IMR-90 (cell line): ENCODE measurements around the gene DVL1. TPM values are rescaled to one million over a fixed set of nuclear protein-coding genes. Genes with fewer than 3 reads are reported as not detected.
A peak's percentile ranks its signal among the peaks of the same experiment; 100 is the strongest.

ENCODE experiments used
- ATAC-seq: fragments of 200-7000 bp; cut with Tn5 transposase; 2 replicates; pipeline ENCODE4 v1.9.1; 2020; ENCODE audit warnings: low read depth, mild to moderate bottlenecking, moderate library complexity
- BruUV-seq: library from RNA; stranded (reverse); fragments of 400-500 nt; replicated peaks from 2 replicates; lab custom pipeline; 2021; lab: Mats Ljungman, UMichigan
- CTCF ChIA-PET: fragments of 300-600 bp; formaldehyde crosslinking; extraction: SDS; loops from one replicate; lab custom pipeline; 2021; ENCODE audit warnings: antibody characterized with exemption; lab: Yijun Ruan, JAX
- POLR2A ChIA-PET: fragments of 300-600 bp; sonication (Branson Sonifier 250); formaldehyde crosslinking; loops from one replicate; lab custom pipeline; 2022; ENCODE audit warnings: antibody characterized with exemption; ENCODE audit not compliant: unreplicated experiment; lab: Charles Lee
- DNase-seq: peaks from one replicate; pipeline ENCODE4 v3.0.0; 2013
- H2AFZ ChIP-seq: replicated peaks from 2 replicates; pipeline ENCODE3; 2013; ENCODE audit warnings: low read length, mild to moderate bottlenecking; ENCODE audit not compliant: poor library complexity
- H2AK5ac ChIP-seq: 2 replicates; pipeline ENCODE4 v1.6.1; 2013; ENCODE audit warnings: low read depth, low read length, inconsistent platforms
- H2AK9ac ChIP-seq: replicated peaks from 2 replicates; pipeline ENCODE3; 2013; ENCODE audit warnings: mild to moderate bottlenecking, low read depth, low read length, moderate library complexity; ENCODE audit not compliant: poor library complexity
- H2BK120ac ChIP-seq: 2 replicates; pipeline ENCODE4 v1.6.1; 2013; ENCODE audit warnings: low read depth, low read length, inconsistent platforms
- H2BK15ac ChIP-seq: 3 replicates; pipeline ENCODE4 v1.6.1; 2013; ENCODE audit warnings: low read depth, low read length, inconsistent platforms
- H2BK20ac ChIP-seq: 2 replicates; pipeline ENCODE4 v1.6.1; 2013; ENCODE audit warnings: low read depth, mild to moderate bottlenecking, inconsistent platforms, low read length, moderate library complexity
- H2BK5ac ChIP-seq: 2 replicates; pipeline ENCODE4 v1.6.1; 2013; ENCODE audit warnings: mild to moderate bottlenecking, low read depth, low read length, inconsistent platforms; ENCODE audit not compliant: poor library complexity, severe bottlenecking
- H3K14ac ChIP-seq: replicated peaks from 2 replicates; pipeline ENCODE4 v1.6.1; 2013; ENCODE audit warnings: low read depth, low read length, inconsistent platforms
- H3K18ac ChIP-seq: 2 replicates; pipeline ENCODE4 v1.6.1; 2013; ENCODE audit warnings: low read depth, low read length, control low read depth
- H3K23ac ChIP-seq: 2 replicates; pipeline ENCODE4 v1.6.1; 2013; ENCODE audit warnings: low read depth, low read length, inconsistent platforms
- H3K27ac ChIP-seq: 2 replicates; pipeline ENCODE4 v1.5.1; 2013; ENCODE audit warnings: mild to moderate bottlenecking, control low read depth, low read length; ENCODE audit not compliant: insufficient read depth
- H3K27me3 ChIP-seq: 2 replicates; pipeline ENCODE4 v1.6.1; 2013; ENCODE audit warnings: low read length; ENCODE audit not compliant: control insufficient read depth, insufficient read depth
- H3K36me3 ChIP-seq: 2 replicates; pipeline ENCODE4 v1.6.1; 2013; ENCODE audit warnings: low read length, mixed read lengths; ENCODE audit not compliant: control insufficient read depth, insufficient read depth
- H3K4ac ChIP-seq: 2 replicates; pipeline ENCODE4 v1.6.1; 2013; ENCODE audit warnings: low read depth, low read length, inconsistent platforms
- H3K4me1 ChIP-seq: 2 replicates; pipeline ENCODE4 v1.6.1; 2013; ENCODE audit warnings: low read length, mixed read lengths; ENCODE audit not compliant: control insufficient read depth, insufficient read depth
- H3K4me2 ChIP-seq: 2 replicates; pipeline ENCODE4 v1.6.1; 2013; ENCODE audit warnings: low read depth, mild to moderate bottlenecking, control low read depth, low read length, moderate library complexity
- H3K4me3 ChIP-seq: 2 replicates; pipeline ENCODE4 v1.5.1; 2013; ENCODE audit warnings: low read depth, mild to moderate bottlenecking, control low read depth, low read length, moderate library complexity; ENCODE audit not compliant: insufficient read depth
- H3K56ac ChIP-seq: 2 replicates; pipeline ENCODE4 v1.6.1; 2013; ENCODE audit warnings: low read length, inconsistent platforms; ENCODE audit not compliant: insufficient read depth; ENCODE audit errors: extremely low read depth
- H3K79me1 ChIP-seq, 2 experiments: 2 replicates each; pipeline ENCODE4 v1.6.1; 2013; ENCODE audit warnings: low read length in 2 of 2, inconsistent platforms in 1 of 2, low read depth in 1 of 2
- H3K9ac ChIP-seq: 2 replicates; pipeline ENCODE4 v1.6.1; 2013; ENCODE audit warnings: low read depth, low read length, control low read depth
- H3K9me1 ChIP-seq: 2 replicates; pipeline ENCODE4 v1.6.1; 2013; ENCODE audit warnings: low read length, inconsistent platforms; ENCODE audit not compliant: insufficient read depth
- H3K9me3 ChIP-seq: 2 replicates; pipeline ENCODE4 v1.6.1; 2013; ENCODE audit warnings: low read length; ENCODE audit not compliant: control insufficient read depth, insufficient read depth
- H4K20me1 ChIP-seq: 2 replicates; pipeline ENCODE4 v1.6.1; 2013; ENCODE audit warnings: low read length, inconsistent platforms; ENCODE audit not compliant: insufficient read depth
- H4K5ac ChIP-seq: 2 replicates; pipeline ENCODE4 v1.6.1; 2013; ENCODE audit warnings: mild to moderate bottlenecking, low read depth, low read length, control low read depth
- H4K8ac ChIP-seq, 2 experiments: 2 replicates each; pipeline ENCODE4 v1.6.1; 2013; ENCODE audit warnings: low read depth in 2 of 2, low read length in 2 of 2, control low read depth in 1 of 2, inconsistent platforms in 1 of 2
- H4K91ac ChIP-seq: 2 replicates; pipeline ENCODE4 v1.6.1; 2013; ENCODE audit warnings: low read depth, low read length, inconsistent platforms; ENCODE audit not compliant: insufficient read depth
- NFE2L2 ChIP-seq: fragments of 150-350 bp; IDR thresholded peaks from 2 replicates; pipeline ENCODE4 v1.6.1; 2016; ENCODE audit warnings: low read depth, mild to moderate bottlenecking, low read length
- SMC3 ChIP-seq: fragments of 150-350 bp; IDR thresholded peaks from 2 replicates; pipeline ENCODE4 v1.6.1; 2016; ENCODE audit warnings: low read depth, mild to moderate bottlenecking, antibody characterized with exemption, low read length, moderate library complexity
- WGBS, 2 experiments: methylation state at CpG; one replicate each; pipeline versions ENCODE4 v1.1.5 to v1.1.7; 2013; ENCODE audit warnings: missing lambda C conversion rate in 2 of 2; ENCODE audit not compliant: insufficient read length in 1 of 2; ENCODE audit errors: extremely low coverage in 2 of 2; 5-methylcytosine and 5-hydroxymethylcytosine counted together
- dilution Hi-C: fragments of 300-500 bp; cut with HindIII; formaldehyde crosslinking; loops from one replicate; pipeline ENCODE4 v1.14.3; 2018; ENCODE audit warnings: low sequenced_read_pairs; ENCODE audit not compliant: unreplicated experiment
- in situ Hi-C: fragments of 300-500 bp; cut with MboI; formaldehyde crosslinking; loops from 3 replicates; pipeline ENCODE4 v1.14.3; 2019; ENCODE audit warnings: low sequenced_read_pairs, inconsistent platforms, mixed read lengths
- intact Hi-C: fragments of 100-400 bp; cut with micrococcal nuclease; formaldehyde crosslinking; loops from 2 replicates; pipeline ENCODE4 v1.10.0; 2022
- polyA plus RNA-seq, 3 experiments: library from polyadenylated mRNA; depleted of rRNA; stranded (reverse); fragments of >200 nt; gene quantifications; 2 replicates each; pipeline ENCODE4 v1.2.3, GENCODE V29; 2012; ENCODE audit warnings: low replicate concordance in 1 of 3
- total RNA-seq: library from RNA; depleted of rRNA; stranded (reverse); fragments of >200 nt; gene quantifications from 2 replicates; pipeline ENCODE4 v1.2.3, GENCODE V29; 2012
- TF ChIP-seq, protein P1 (sequence below): conservative IDR thresholded peaks from 2 replicates; pipeline ENCODE4 v1.5.1; 2012; ENCODE audit warnings: mild to moderate bottlenecking, low read depth, low read length, improper control_type of control experiment

DVL1 gene
- total and polyA plus RNA-seq, 2 of the 4 experiments (the other 2 are of a cell fraction) = 27.2 to 35.9 TPM

- Histone ChIP-seq H3K36me3 (peaks cover 62% of the 10 kb centered on the region), H2AK5ac (no peak overlapping the region), H3K27ac (no peak overlapping the region), H3K4me2 (no peak overlapping the region), H3K79me1 (peaks cover 16 to 55% of the 10 kb centered on the region in 2 experiments), H2BK5ac (no peak overlapping the region), H2BK15ac (no peak overlapping the region), H3K14ac (no peak overlapping the region), H2BK20ac (no peak overlapping the region), H3K4me1 (peaks cover 9% of the 10 kb centered on the region), H2BK120ac (no peak overlapping the region), H4K91ac (no peak overlapping the region), H2AK9ac (no peak overlapping the region), H3K18ac (no peak overlapping the region), H3K27me3 (no peaks in the 10 kb centered on the region), H3K23ac (no peak overlapping the region), H2AFZ (peak overlapping the region; percentile 43), H3K9ac (no peak overlapping the region), H3K4ac (no peak overlapping the region), H4K8ac (no peak overlapping the region), H3K9me3 (no peaks in the 10 kb centered on the region), H4K5ac (no peak overlapping the region), H3K9me1 (no peaks in the 10 kb centered on the region), H3K56ac (no peak overlapping the region), H3K4me3 (no peak overlapping the region), H4K20me1 (peaks cover 49% of the 10 kb centered on the region)
- TF ChIP-seq, protein P1, sequence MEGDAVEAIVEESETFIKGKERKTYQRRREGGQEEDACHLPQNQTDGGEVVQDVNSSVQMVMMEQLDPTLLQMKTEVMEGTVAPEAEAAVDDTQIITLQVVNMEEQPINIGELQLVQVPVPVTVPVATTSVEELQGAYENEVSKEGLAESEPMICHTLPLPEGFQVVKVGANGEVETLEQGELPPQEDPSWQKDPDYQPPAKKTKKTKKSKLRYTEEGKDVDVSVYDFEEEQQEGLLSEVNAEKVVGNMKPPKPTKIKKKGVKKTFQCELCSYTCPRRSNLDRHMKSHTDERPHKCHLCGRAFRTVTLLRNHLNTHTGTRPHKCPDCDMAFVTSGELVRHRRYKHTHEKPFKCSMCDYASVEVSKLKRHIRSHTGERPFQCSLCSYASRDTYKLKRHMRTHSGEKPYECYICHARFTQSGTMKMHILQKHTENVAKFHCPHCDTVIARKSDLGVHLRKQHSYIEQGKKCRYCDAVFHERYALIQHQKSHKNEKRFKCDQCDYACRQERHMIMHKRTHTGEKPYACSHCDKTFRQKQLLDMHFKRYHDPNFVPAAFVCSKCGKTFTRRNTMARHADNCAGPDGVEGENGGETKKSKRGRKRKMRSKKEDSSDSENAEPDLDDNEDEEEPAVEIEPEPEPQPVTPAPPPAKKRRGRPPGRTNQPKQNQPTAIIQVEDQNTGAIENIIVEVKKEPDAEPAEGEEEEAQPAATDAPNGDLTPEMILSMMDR = no peak
- no peak for TF ChIP-seq NFE2L2
- no peak for TF ChIP-seq SMC3
- WGBS, 2 experiments = 96% methylated on average over 22 of the region's 37 CpGs; no CpG with 5 or more reads in 1 of the 2 experiments
- dilution Hi-C loops = no loop called here
- BruUV-seq = no TSS peak
- ChIA-PET CTCF (no interaction called here), POLR2A (no interaction called here)
- DNase-seq (no peak), ATAC-seq (no peak)
- intact Hi-C loops = no loop called here
- in situ Hi-C loops = no loop called here
These were observed 35.5 kb downstream of the DVL1 start for GRCh38 chr1:1313500-1314236.
